GM12878 (cell line): Measurements from ENCODE around the gene GPR4. TPM values are rescaled to one million over a fixed set of nuclear protein-coding genes. Genes with fewer than 3 reads are reported as not detected.

Experiments used
- ATAC-seq: fragments of 200-7000 bp; cut with Tn5 transposase; 3 replicates; pipeline ENCODE4 v1.9.1; 2020; ENCODE audit warnings: mild to moderate bottlenecking, moderate library complexity
- BruUV-seq: library from RNA; stranded (reverse); fragments of 400-500 nt; replicated peaks from 2 replicates; lab custom pipeline; 2021; lab: Mats Ljungman, UMichigan
- CTCF ChIA-PET: fragments of 300-600 bp; sonication (Branson Sonifier 250); formaldehyde crosslinking; extraction: SDS; loops from one replicate; lab custom pipeline; 2021; ENCODE audit warnings: inconsistent platforms; lab: Yijun Ruan, JAX
- POLR2A ChIA-PET: fragments of 350-600 bp; formaldehyde crosslinking; extraction: SDS; loops from one replicate; lab custom pipeline; 2021; ENCODE audit warnings: inconsistent platforms; lab: Charles Lee
- RAD21 ChIA-PET: fragments of 300-600 bp; sonication (Branson Sonifier 250); formaldehyde crosslinking; loops from one replicate; lab custom pipeline; 2023; ENCODE audit warnings: antibody characterized with exemption; ENCODE audit not compliant: unreplicated experiment; lab: Charles Lee
- SMC1A ChIA-PET: fragments of 300-600 bp; sonication (Branson Sonifier 250); formaldehyde crosslinking; loops from one replicate; lab custom pipeline; 2023; ENCODE audit not compliant: unreplicated experiment, uncharacterized antibody; lab: Charles Lee
- DNase-seq: peaks from one replicate; pipeline ENCODE4 v3.0.0-alpha.2; 2011; ENCODE audit warnings: low read depth, low spot score
- FAIRE-seq: peaks from 3 replicates; lab custom pipeline; 2011; peaks lifted over from hg19 to GRCh38; lab: Jason Lieb, UNC
- H2AFZ ChIP-seq: 2 replicates; pipeline ENCODE4 v1.6.0; 2011; ENCODE audit warnings: low read depth, low read length, control low read depth; ENCODE audit not compliant: control insufficient read depth
- H3K27ac ChIP-seq: 2 replicates; pipeline ENCODE4 v1.5.1; 2011; ENCODE audit warnings: control low read depth; ENCODE audit not compliant: control insufficient read depth, insufficient read depth
- H3K27me3 ChIP-seq, 2 experiments: replicated peaks in 1 of 2; 2 replicates each; pipeline versions ENCODE4 v1.6.0 to v1.6.1; 2011; ENCODE audit warnings: low read length in 1 of 2; ENCODE audit not compliant: control insufficient read depth in 2 of 2, insufficient read depth in 2 of 2
- H3K36me3 ChIP-seq, 2 experiments: 2 replicates each; pipeline ENCODE4 v1.5.1; 2011; ENCODE audit warnings: low read length in 1 of 2; ENCODE audit not compliant: control insufficient read depth in 2 of 2, insufficient read depth in 2 of 2
- H3K4me1 ChIP-seq: 2 replicates; pipeline ENCODE4 v1.6.1; 2011; ENCODE audit warnings: mild to moderate bottlenecking, low read length, moderate library complexity, mixed read lengths; ENCODE audit not compliant: control insufficient read depth, insufficient read depth
- H3K4me2 ChIP-seq: 2 replicates; pipeline ENCODE4 v1.6.0; 2011; ENCODE audit warnings: control low read depth; ENCODE audit not compliant: control insufficient read depth, insufficient read depth
- H3K4me3 ChIP-seq: fragments of 200-600 bp; sonication (generic); 2 replicates; pipeline ENCODE4 v1.5.1; 2016
- H3K79me2 ChIP-seq: 2 replicates; pipeline ENCODE4 v1.6.0; 2011; ENCODE audit warnings: low read length; ENCODE audit not compliant: control insufficient read depth, insufficient read depth
- H3K9ac ChIP-seq: 2 replicates; pipeline ENCODE4 v1.8.0; 2011; ENCODE audit warnings: low read length, control low read depth, mixed read lengths; ENCODE audit not compliant: control insufficient read depth, insufficient read depth
- H3K9me3 ChIP-seq: replicated peaks from 3 replicates; pipeline ENCODE4 v1.5.1; 2011; ENCODE audit warnings: mild to moderate bottlenecking, low read length; ENCODE audit not compliant: control insufficient read depth, insufficient read depth
- H4K20me1 ChIP-seq: 2 replicates; pipeline ENCODE4 v1.6.0; 2011; ENCODE audit not compliant: control insufficient read depth, insufficient read depth
- ZNF384 ChIP-seq: IDR thresholded peaks from 2 replicates; pipeline ENCODE4 v1.6.1; 2012; ENCODE audit warnings: low read depth, mild to moderate bottlenecking, low read length, improper control_type of control experiment, borderline replicate concordance
- WGBS: methylation state at CpG from one replicate; pipeline ENCODE4 v1.1.6; 2016; ENCODE audit warnings: low lambda C conversion rate; ENCODE audit not compliant: insufficient replicate concordance, insufficient coverage; ENCODE audit errors: missing lambda C conversion rate; 5-methylcytosine and 5-hydroxymethylcytosine counted together
- in situ Hi-C: fragments of 300-500 bp; cut with MboI; formaldehyde crosslinking; loops from 9 replicates; pipeline ENCODE4 v1.14.3; 2018; ENCODE audit warnings: mixed read lengths
- intact Hi-C: fragments of 100-400 bp; cut with micrococcal nuclease; formaldehyde crosslinking; loops from one replicate; pipeline ENCODE4 v1.14.2; 2022; ENCODE audit not compliant: unreplicated experiment
- polyA plus RNA-seq, 11 experiments: library from polyadenylated mRNA; depleted of rRNA in 4 of 11; unstranded in 6 of 11; stranded (reverse) in 5 of 11; fragments of >200 nt; fragmentation: Nextera tagmentation in 4 of 11; fragmentation: Illumina TruSeq in 1 of 11; extraction: Ambion mirVana in 4 of 11; extraction: Trizol in 1 of 11; gene quantifications; 1 replicate in 1 of 11; 2 replicates in 10 of 11; pipeline versions ENCODE4 v1.2.1 to v1.2.3, GENCODE V29; 2011 to 2016; ENCODE audit warnings: inconsistent platforms in 2 of 11, missing spikeins in 2 of 11, low read depth in 1 of 11
- total RNA-seq, 4 experiments: library from RNA; depleted of rRNA in 3 of 4; stranded (reverse); fragments of >200 nt in 3 of 4; fragmentation: Illumina TruSeq in 1 of 4; extraction: Trizol in 1 of 4; gene quantifications; 2 replicates each; pipeline versions ENCODE4 v1.2.1 to v1.2.3, GENCODE V29; 2013 to 2021
- TF ChIP-seq, protein P1 (sequence below): fragments of 450-650 bp; IDR thresholded peaks from 2 replicates; pipeline ENCODE4 v1.6.1; 2018; ENCODE audit warnings: borderline replicate concordance, mild to moderate bottlenecking; ENCODE audit not compliant: partially characterized antibody
- TF ChIP-seq, protein P2 (sequence below): fragments of 450-650 bp; IDR thresholded peaks from 2 replicates; pipeline ENCODE4 v1.6.1; 2016; ENCODE audit warnings: mild to moderate bottlenecking

GPR4 gene
- total and polyA plus RNA-seq, 10 of the 15 experiments (the other 5 are each of a cell fraction or from before 2014, with no cell fraction given), result not detected

DNA sequence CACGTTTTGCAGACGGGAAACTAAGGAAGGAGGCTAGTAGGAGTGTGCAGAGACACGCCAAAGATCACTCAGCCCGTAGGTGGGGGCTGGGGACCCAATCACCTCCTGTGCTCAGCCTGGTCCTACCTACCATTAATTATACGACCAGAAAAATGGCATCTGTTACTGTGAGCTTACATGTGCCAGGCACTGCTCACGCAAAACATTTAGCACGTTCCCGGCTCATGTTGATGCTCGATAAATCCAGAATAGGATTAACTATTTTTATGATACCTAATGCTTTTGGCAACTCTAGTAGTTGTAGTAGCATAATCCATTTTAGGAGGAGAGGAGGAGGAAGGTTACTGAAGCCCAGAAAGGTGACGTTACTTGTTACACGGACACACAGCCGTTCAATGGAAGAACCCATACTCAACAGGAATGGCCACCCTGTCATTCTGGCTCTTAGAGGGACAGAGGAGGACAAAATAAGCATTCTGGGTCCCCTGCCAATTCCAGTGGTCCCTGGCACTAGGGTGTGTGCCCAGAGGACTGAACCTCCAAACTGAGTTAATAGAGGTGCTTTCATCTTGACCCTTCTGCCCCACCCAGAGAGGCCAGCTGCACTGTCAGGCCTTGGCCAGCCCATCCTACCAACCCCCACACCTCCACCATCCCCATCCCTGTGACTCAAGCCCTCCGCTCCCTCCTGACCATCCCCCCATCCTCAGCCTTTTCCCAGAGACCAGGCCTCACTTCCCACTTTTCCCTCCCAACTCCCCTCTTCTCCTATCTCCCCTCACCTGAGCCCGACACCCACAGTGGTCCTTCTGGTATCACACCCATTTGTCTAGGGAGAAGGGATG is 42.1 kb upstream of the GPR4 start:
- POLR2A ChIA-PET, result interaction anchor here (1.0 to 3.7 kb wide), 5 partner anchors 24 to 204 kb away, joined by 3 to 20 read pairs (median 7); partner anchors contain the start of genes GIPR and VASP
- peaks cover 29% of the 10 kb centered on the region for H3K4me1 ChIP-seq
- BruUV-seq, result no TSS peak
- CTCF ChIA-PET, result interaction anchor here (0.7 to 3.9 kb wide), 26 partner anchors 20 to 216 kb away, joined by 3 to 43 read pairs (median 4); partner anchors contain the start of genes FOSB, GIPR, QPCTL and SNRPD2
- no peaks in the 10 kb centered on the region for H4K20me1 ChIP-seq
- no peaks in the 10 kb centered on the region for H3K27me3 ChIP-seq
- FAIRE-seq (no peak), ATAC-seq (no peak)
- WGBS, result 60% methylated on average over 14 of the region's 14 CpGs
- SMC1A ChIA-PET, result interaction anchor here (0.6 to 5.3 kb wide), 9 partner anchors 29 to 216 kb away, joined by 3 to 39 read pairs (median 4); partner anchors contain the start of gene OPA3
- H3K4me3 ChIP-seq, result peak overlapping the region; percentile 53; the same call in 1 of the 2 replicates
- TF ChIP-seq, protein P1, sequence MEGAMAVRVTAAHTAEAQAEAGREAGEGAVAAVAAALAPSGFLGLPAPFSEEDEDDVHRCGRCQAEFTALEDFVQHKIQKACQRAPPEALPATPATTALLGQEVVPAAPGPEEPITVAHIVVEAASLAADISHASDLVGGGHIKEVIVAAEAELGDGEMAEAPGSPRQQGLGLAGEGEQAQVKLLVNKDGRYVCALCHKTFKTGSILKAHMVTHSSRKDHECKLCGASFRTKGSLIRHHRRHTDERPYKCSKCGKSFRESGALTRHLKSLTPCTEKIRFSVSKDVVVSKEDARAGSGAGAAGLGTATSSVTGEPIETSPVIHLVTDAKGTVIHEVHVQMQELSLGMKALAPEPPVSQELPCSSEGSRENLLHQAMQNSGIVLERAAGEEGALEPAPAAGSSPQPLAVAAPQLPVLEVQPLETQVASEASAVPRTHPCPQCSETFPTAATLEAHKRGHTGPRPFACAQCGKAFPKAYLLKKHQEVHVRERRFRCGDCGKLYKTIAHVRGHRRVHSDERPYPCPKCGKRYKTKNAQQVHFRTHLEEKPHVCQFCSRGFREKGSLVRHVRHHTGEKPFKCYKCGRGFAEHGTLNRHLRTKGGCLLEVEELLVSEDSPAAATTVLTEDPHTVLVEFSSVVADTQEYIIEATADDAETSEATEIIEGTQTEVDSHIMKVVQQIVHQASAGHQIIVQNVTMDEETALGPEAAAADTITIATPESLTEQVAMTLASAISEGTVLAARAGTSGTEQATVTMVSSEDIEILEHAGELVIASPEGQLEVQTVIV, result no peak
- TF ChIP-seq ZNF384, result no peak
- TF ChIP-seq, protein P2, sequence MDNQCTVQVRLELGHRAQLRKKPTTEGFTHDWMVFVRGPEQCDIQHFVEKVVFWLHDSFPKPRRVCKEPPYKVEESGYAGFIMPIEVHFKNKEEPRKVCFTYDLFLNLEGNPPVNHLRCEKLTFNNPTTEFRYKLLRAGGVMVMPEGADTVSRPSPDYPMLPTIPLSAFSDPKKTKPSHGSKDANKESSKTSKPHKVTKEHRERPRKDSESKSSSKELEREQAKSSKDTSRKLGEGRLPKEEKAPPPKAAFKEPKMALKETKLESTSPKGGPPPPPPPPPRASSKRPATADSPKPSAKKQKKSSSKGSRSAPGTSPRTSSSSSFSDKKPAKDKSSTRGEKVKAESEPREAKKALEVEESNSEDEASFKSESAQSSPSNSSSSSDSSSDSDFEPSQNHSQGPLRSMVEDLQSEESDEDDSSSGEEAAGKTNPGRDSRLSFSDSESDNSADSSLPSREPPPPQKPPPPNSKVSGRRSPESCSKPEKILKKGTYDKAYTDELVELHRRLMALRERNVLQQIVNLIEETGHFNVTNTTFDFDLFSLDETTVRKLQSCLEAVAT, result 0 out of 2 replicates have a peak, but pooled peaks have one; percentile 49
- TF ChIP-seq, all 136 proteins: peak for 1
- intact Hi-C loops (loop anchor here (1.0 to 10.0 kb wide), 6 partner anchors 25 to 239 kb away; partner anchors contain the start of genes GIPR, POLR1G, PPP1R13L and VASP), in situ Hi-C loops (loop anchor here (10.0 kb wide), 1 partner anchor 119 kb away; no protein-coding TSS in a partner anchor)
- peaks cover under 1% of the 10 kb centered on the region for H3K79me2 ChIP-seq
- no peaks in the 10 kb centered on the region for H3K9me3 ChIP-seq
- no peak for DNase-seq
- no peak overlapping the region for H3K9ac ChIP-seq
- peak overlapping the region; percentile 51 for H2AFZ ChIP-seq
- no peak overlapping the region; the same call in 1 of the 2 replicates for H3K27ac ChIP-seq
- no peaks in the 10 kb centered on the region for H3K36me3 ChIP-seq
- RAD21 ChIA-PET, result interaction anchor here (0.6 to 4.3 kb wide), 10 partner anchors 13 to 242 kb away, joined by 3 to 47 read pairs (median 4); partner anchors contain the start of gene GIPR
- peak overlapping the region; percentile 81 for H3K4me2 ChIP-seq
